Testis (tissue), 2 donors: ENCODE measurements around the gene TNS3.

Experiments used
- POLR2A ChIP-seq: fragments of 450-650 bp; IDR thresholded peaks from one replicate; pipeline ENCODE4 v1.6.1; 2017; ENCODE audit warnings: antibody characterized with exemption, mild to moderate bottlenecking, moderate library complexity
- TF ChIP-seq, protein P1 (sequence below), 3 experiments: fragments of 450-650 bp in 2 of 3; fragments of 200-600 bp in 1 of 3; sonication (generic) in 1 of 3; IDR thresholded peaks; one replicate each; pipeline ENCODE4 v1.5.1; 2016 to 2019; ENCODE audit warnings: antibody characterized with exemption in 3 of 3, mild to moderate bottlenecking in 2 of 3, moderate library complexity in 1 of 3

- TF ChIP-seq, protein P1, sequence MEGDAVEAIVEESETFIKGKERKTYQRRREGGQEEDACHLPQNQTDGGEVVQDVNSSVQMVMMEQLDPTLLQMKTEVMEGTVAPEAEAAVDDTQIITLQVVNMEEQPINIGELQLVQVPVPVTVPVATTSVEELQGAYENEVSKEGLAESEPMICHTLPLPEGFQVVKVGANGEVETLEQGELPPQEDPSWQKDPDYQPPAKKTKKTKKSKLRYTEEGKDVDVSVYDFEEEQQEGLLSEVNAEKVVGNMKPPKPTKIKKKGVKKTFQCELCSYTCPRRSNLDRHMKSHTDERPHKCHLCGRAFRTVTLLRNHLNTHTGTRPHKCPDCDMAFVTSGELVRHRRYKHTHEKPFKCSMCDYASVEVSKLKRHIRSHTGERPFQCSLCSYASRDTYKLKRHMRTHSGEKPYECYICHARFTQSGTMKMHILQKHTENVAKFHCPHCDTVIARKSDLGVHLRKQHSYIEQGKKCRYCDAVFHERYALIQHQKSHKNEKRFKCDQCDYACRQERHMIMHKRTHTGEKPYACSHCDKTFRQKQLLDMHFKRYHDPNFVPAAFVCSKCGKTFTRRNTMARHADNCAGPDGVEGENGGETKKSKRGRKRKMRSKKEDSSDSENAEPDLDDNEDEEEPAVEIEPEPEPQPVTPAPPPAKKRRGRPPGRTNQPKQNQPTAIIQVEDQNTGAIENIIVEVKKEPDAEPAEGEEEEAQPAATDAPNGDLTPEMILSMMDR (IDR thresholded peaks at IDR 0.05), result no peak
- no peak for TF ChIP-seq POLR2A
These were observed 282.4 kb downstream of the TNS3 start for GRCh38 chr7:47299496-47299895.
